Endothelial cell of umbilical vein (primary cell): ENCODE results near the gene MAN1A2.

ENCODE experiments used
- CTCF ChIP-seq, 2 donors: IDR thresholded peaks; 1 replicate in 1 of 2; 2 replicates in 1 of 2; pipeline ENCODE4 v1.5.1; 2011; ENCODE audit warnings: low read length in 2 of 2, mild to moderate bottlenecking in 2 of 2, moderate library complexity in 2 of 2, control low read depth in 1 of 2, inconsistent platforms in 1 of 2, low read depth in 1 of 2; ENCODE audit not compliant: insufficient read depth in 1 of 2; ENCODE audit errors: extremely low read depth in 1 of 2
- GATA2 ChIP-seq: IDR thresholded peaks from 2 replicates; pipeline ENCODE4 v1.7.0; 2011; ENCODE audit warnings: low read depth, mild to moderate bottlenecking, moderate library complexity, mixed read lengths, low read length; ENCODE audit not compliant: insufficient read length, insufficient read depth
- MAX ChIP-seq: IDR thresholded peaks from 2 replicates; pipeline ENCODE4 v1.6.1; 2011; ENCODE audit not compliant: insufficient read depth, insufficient read length

GRCh38 chr1:117359561-117360289, 7.5 kb upstream of the MAN1A2 start:
- TF ChIP-seq MAX: no peak
- no peak for TF ChIP-seq CTCF (IDR thresholded peaks at IDR 0.05; ENCODE audit: extremely low read depth in 1 of 2, insufficient read depth in 1 of 2, low read depth in 1 of 2, low read length in 2 of 2)
- no peak for TF ChIP-seq GATA2
